Nephron (organoid): Measurements from ENCODE around the gene TPSD1.
"Not testable (repeated sequence)": the region's sequence is repeated elsewhere in the genome, so short reads cannot be mapped to it uniquely, and the experiment has no call there.

Source experiments
- H3K27ac Mint-ChIP-seq, 3 experiments: 2 replicates each; pipeline ENCODE4 v1.8.0; 2020; ENCODE audit warnings: mixed read lengths in 3 of 3, mild to moderate bottlenecking in 2 of 3, moderate library complexity in 1 of 3
- H3K27me3 Mint-ChIP-seq: 2 replicates; pipeline ENCODE4 v1.8.0; 2021; ENCODE audit warnings: low read depth, mild to moderate bottlenecking, moderate library complexity, mixed read lengths
- H3K36me3 Mint-ChIP-seq: 2 replicates; pipeline ENCODE4 v1.8.0; 2020; ENCODE audit warnings: low read depth, mixed read lengths
- H3K4me1 Mint-ChIP-seq: 2 replicates; pipeline ENCODE4 v1.8.0; 2020; ENCODE audit warnings: mixed read lengths
- H3K4me3 Mint-ChIP-seq, 3 experiments: 2 replicates each; pipeline ENCODE4 v1.8.0; 2020; ENCODE audit warnings: mild to moderate bottlenecking in 3 of 3, mixed read lengths in 3 of 3, moderate library complexity in 2 of 3
- H3K9me3 Mint-ChIP-seq: 2 replicates; pipeline ENCODE4 v1.8.0; 2020; ENCODE audit warnings: mixed read lengths
- CTCF ChIP-seq, 3 experiments: fragments of 200-600 bp; sonication (generic); IDR thresholded peaks; one replicate each; pipeline ENCODE4 v1.5.0; 2021; ENCODE audit warnings: antibody characterized with exemption in 3 of 3; ENCODE audit not compliant: unreplicated experiment in 3 of 3

The TPSD1 gene

GRCh38 chr16:1265090-1265630 lies 9.3 kb downstream of the TPSD1 start:
- Mint-ChIP-seq H3K4me1 (peaks cover 11% of the 10 kb centered on the region), H3K27me3 (peaks cover 42% of the 10 kb centered on the region), H3K27ac (no peak overlapping the region), H3K9me3 (peaks cover 6% of the 10 kb centered on the region), H3K36me3 (no peaks in the 10 kb centered on the region), H3K4me3 (no peak overlapping the region)
- no peak for TF ChIP-seq CTCF (IDR thresholded peaks at IDR 0.05; ENCODE audit: unreplicated experiment in 3 of 3)

GRCh38 chr16:1265826-1266225 lies 10.0 kb downstream of the TPSD1 start:
- H3K27me3 Mint-ChIP-seq = peaks cover 37% of the 10 kb centered on the region
- no peak overlapping the region for H3K4me3 Mint-ChIP-seq
- no peak for TF ChIP-seq CTCF (IDR thresholded peaks at IDR 0.05; ENCODE audit: unreplicated experiment in 3 of 3)
- no peaks in the 10 kb centered on the region for H3K36me3 Mint-ChIP-seq
- no peak overlapping the region for H3K27ac Mint-ChIP-seq
- H3K4me1 Mint-ChIP-seq = peaks cover 18% of the 10 kb centered on the region
- H3K9me3 Mint-ChIP-seq = peaks cover 6% of the 10 kb centered on the region

GRCh38 chr16:1269418-1269817 lies 13.5 kb downstream of the TPSD1 start:
- H3K36me3 Mint-ChIP-seq, H3K4me3 Mint-ChIP-seq, H3K9me3 Mint-ChIP-seq: not testable (repeated sequence)
- Mint-ChIP-seq H3K27ac (peak overlapping the region in 1 of 3 experiments; percentile 81), H3K4me1 (peaks cover 21% of the 10 kb centered on the region), H3K27me3 (peaks cover 28% of the 10 kb centered on the region)

GRCh38 chr16:1271380-1271723 lies 15.5 kb downstream of the TPSD1 start:
- Mint-ChIP-seq H3K27ac (peak overlapping the region in 1 of 3 experiments; percentile 56), H3K4me1 (peaks cover 33% of the 10 kb centered on the region), H3K4me3 (peak overlapping the region in 1 of 3 experiments; percentile 32), H3K36me3 (no peaks in the 10 kb centered on the region), H3K9me3 (peaks cover 2% of the 10 kb centered on the region), H3K27me3 (peaks cover 36% of the 10 kb centered on the region)
- TF ChIP-seq CTCF (IDR thresholded peaks at IDR 0.05; ENCODE audit: unreplicated experiment in 3 of 3) = no peak

- Mint-ChIP-seq H3K4me1 (peaks cover 33% of the 10 kb centered on the region), H3K27ac (peak overlapping the region in 1 of 3 experiments; percentile 77), H3K4me3 (peak overlapping the region in 1 of 3 experiments; percentile 32), H3K27me3 (peaks cover 34% of the 10 kb centered on the region)
- not testable (repeated sequence) for H3K36me3 Mint-ChIP-seq, H3K9me3 Mint-ChIP-seq
These were observed 16.0 kb downstream of the TPSD1 start for GRCh38 chr16:1271724-1272413.

GRCh38 chr16:1272453-1273198 lies 16.8 kb downstream of the TPSD1 start:
- peaks cover 2% of the 10 kb centered on the region for H3K9me3 Mint-ChIP-seq
- no peaks in the 10 kb centered on the region for H3K36me3 Mint-ChIP-seq
- TF ChIP-seq CTCF (IDR thresholded peaks at IDR 0.05; ENCODE audit: unreplicated experiment in 3 of 3) = no peak

More at GRCh38 chr16:1272453-1273198, 16.8 kb downstream of the TPSD1 start:
- H3K27ac Mint-ChIP-seq = peak overlapping the region in 1 of 3 experiments; percentile 2
- peaks cover 33% of the 10 kb centered on the region for H3K4me1 Mint-ChIP-seq
- peaks cover 37% of the 10 kb centered on the region for H3K27me3 Mint-ChIP-seq
- H3K4me3 Mint-ChIP-seq = peak overlapping the region in 1 of 3 experiments; percentile 30
